Colonic mucosa (tissue), 4 donors: ENCODE measurements around the gene DEFB119. TPM values are rescaled to one million over a fixed set of nuclear protein-coding genes. Genes with fewer than 3 reads are reported as not detected.

Experiments
- DNase-seq: peaks from one replicate; pipeline ENCODE4 v3.0.0-alpha.2; 2020
- H3K27ac ChIP-seq: fragments of 200-600 bp; one replicate; pipeline ENCODE4 v1.8.0; 2021
- H3K27me3 ChIP-seq: fragments of 200-600 bp; one replicate; pipeline ENCODE4 v1.8.0; 2021
- H3K36me3 ChIP-seq: fragments of 200-600 bp; one replicate; pipeline ENCODE4 v1.8.0; 2021
- H3K4me1 ChIP-seq: fragments of 200-600 bp; one replicate; pipeline ENCODE4 v1.8.0; 2021; ENCODE audit warnings: mild to moderate bottlenecking
- H3K4me3 ChIP-seq: fragments of 200-600 bp; one replicate; pipeline ENCODE4 v1.8.0; 2021
- H3K9ac ChIP-seq, 2 donors: one replicate each; pipeline ENCODE4 v1.7.0; 2013; ENCODE audit warnings: control low read depth in 2 of 2, low read depth in 2 of 2, low read length in 2 of 2
- H3K9me3 ChIP-seq: fragments of 200-600 bp; one replicate; pipeline ENCODE4 v1.8.0; 2021
- intact Hi-C: fragments of 100-400 bp; cut with DNase I; formaldehyde crosslinking; loops from one replicate; pipeline ENCODE4 v1.14.1; 2022
- total RNA-seq, 2 donors: library from RNA; stranded (reverse); fragmentation: NEBNext Ultra II Directional in 1 of 2; extraction: Animal tissue kit (Norgen Biotek cat#: 25700) in 1 of 2; gene quantifications; one replicate each; pipeline ENCODE4 v1.2.1, GENCODE V29; 2021
- TF ChIP-seq, protein P1 (sequence below): fragments of 200-600 bp; IDR thresholded peaks from one replicate; pipeline ENCODE4 v1.8.0; 2022; ENCODE audit warnings: antibody characterized with exemption, mild to moderate bottlenecking
- donor health status: healthy.
- donor health status: DM: no; HTN: no; CAD: no.
- donor health status: DM: no; HTN: no; CAD: no.

The DEFB119 gene
- total RNA-seq, 2 donors from 2014 or later: not detected

DNA sequence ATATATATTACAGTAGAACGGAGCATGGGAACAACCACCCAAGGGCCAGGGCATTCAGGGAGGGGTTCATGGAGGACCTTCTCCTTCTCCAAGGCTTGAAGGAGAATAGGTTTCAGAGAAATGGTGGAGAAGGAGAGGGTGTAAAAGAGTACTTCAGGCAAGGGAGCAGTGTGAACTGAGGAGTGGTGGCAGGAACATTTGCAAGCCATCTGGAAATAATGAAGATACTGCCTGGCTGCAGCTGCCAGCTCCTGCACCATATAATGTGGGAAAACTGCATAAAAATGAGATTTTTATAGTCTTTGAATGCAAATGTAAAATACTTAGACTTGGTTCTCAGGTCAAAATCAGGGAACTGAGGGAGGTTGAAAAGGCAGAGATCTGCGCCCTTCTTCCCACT, 25.3 kb upstream of the DEFB119 start:
- no peak overlapping the region for H3K9ac ChIP-seq
- H3K36me3 ChIP-seq: no peaks in the 10 kb centered on the region
- H3K4me1 ChIP-seq: no peaks in the 10 kb centered on the region
- H3K27me3 ChIP-seq: no peaks in the 10 kb centered on the region
- no peak overlapping the region for H3K27ac ChIP-seq
- DNase-seq: no peak
- no peak overlapping the region for H3K4me3 ChIP-seq
- TF ChIP-seq, protein P1, sequence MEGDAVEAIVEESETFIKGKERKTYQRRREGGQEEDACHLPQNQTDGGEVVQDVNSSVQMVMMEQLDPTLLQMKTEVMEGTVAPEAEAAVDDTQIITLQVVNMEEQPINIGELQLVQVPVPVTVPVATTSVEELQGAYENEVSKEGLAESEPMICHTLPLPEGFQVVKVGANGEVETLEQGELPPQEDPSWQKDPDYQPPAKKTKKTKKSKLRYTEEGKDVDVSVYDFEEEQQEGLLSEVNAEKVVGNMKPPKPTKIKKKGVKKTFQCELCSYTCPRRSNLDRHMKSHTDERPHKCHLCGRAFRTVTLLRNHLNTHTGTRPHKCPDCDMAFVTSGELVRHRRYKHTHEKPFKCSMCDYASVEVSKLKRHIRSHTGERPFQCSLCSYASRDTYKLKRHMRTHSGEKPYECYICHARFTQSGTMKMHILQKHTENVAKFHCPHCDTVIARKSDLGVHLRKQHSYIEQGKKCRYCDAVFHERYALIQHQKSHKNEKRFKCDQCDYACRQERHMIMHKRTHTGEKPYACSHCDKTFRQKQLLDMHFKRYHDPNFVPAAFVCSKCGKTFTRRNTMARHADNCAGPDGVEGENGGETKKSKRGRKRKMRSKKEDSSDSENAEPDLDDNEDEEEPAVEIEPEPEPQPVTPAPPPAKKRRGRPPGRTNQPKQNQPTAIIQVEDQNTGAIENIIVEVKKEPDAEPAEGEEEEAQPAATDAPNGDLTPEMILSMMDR: no peak
- intact Hi-C loops: no loop called here
- no peaks in the 10 kb centered on the region for H3K9me3 ChIP-seq

DNA sequence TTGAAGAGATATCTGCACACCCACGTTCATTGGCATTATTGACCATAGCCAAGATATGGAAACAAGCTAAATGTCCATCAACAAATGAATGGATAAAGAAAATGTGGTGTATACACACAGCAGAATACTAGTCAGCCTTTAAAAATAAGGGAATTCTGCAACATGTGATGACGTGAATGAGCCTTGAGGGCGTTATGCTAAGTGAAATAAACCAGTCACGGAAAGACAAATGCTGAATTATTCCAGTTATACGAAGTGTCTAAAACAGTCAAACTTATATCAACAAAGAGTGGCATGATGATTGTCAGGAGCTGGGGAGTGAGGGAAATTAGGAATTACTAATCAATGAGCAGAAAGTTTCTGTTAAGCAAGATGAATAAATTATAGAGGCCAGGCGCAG, 24.0 kb upstream of the DEFB119 start:
- no peak overlapping the region for H3K9ac ChIP-seq
- H3K9me3 ChIP-seq: no peaks in the 10 kb centered on the region
- no peak for DNase-seq
- H3K4me1 ChIP-seq: no peaks in the 10 kb centered on the region
- H3K4me3 ChIP-seq: no peak overlapping the region
- intact Hi-C loops: no loop called here
- TF ChIP-seq, protein P1: no peak
- H3K36me3 ChIP-seq: no peaks in the 10 kb centered on the region
- H3K27me3 ChIP-seq: no peaks in the 10 kb centered on the region
- H3K27ac ChIP-seq: no peak overlapping the region

DNA sequence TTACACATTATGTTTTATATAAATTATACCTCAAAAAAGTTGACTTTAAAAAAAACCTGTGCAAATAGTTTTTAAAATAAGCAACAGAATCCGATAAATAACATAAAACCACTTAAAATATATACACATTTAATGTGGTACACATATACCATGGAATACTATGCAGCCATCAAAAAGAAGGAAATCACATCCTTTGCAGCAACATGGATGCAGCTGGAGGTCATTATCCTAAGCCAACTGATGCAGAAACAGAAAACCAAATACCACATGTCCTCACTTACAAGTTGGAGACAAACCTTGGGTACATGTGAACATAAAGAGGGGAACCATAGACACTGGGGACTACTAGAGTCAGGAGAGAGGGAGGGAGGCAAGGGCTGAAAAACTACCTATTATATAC, 19.6 kb upstream of the DEFB119 start:
- intact Hi-C loops: no loop called here
- H3K9ac ChIP-seq: no peak overlapping the region
- no peaks in the 10 kb centered on the region for H3K4me1 ChIP-seq
- no peaks in the 10 kb centered on the region for H3K27me3 ChIP-seq
- H3K36me3 ChIP-seq: no peaks in the 10 kb centered on the region
- H3K27ac ChIP-seq: no peak overlapping the region
- no peaks in the 10 kb centered on the region for H3K9me3 ChIP-seq
- no peak for DNase-seq
- H3K4me3 ChIP-seq: no peak overlapping the region
- TF ChIP-seq, protein P1: no peak

DNA sequence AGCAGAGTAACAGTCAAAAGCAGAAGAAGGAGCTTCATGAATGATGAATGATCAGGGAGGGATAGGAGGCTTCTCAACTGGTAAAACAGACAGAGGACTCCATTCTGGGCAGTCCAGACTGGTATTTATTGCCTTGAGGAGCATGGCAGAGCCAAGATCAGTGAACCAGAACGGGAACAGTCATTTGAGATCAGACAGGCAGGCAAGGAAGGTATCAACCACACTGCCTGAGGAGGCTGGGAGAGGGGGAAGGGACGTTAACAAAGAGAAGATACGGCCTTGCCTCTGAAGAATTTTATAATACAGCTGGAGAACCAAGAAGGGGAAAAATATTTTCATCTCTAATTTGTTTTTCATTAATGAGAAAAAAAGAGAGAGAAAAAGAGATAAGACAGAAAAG, 15.7 kb upstream of the DEFB119 start, which contains the start of gene DEFB121:
Gene DEFB121 (minus strand): TSS at position 101 of the 400 bp plus-strand sequence. CDS start 63 bp downstream, at position 38.
- no peak for DNase-seq
- no peaks in the 10 kb centered on the region for H3K36me3 ChIP-seq
- TF ChIP-seq, protein P1: no peak
- intact Hi-C loops: no loop called here
- H3K4me1 ChIP-seq: no peaks in the 10 kb centered on the region
- no peaks in the 10 kb centered on the region for H3K27me3 ChIP-seq
- no peak within 1 kb of the TSS for H3K27ac ChIP-seq
- H3K9ac ChIP-seq: no peak within 1 kb of the TSS
- H3K4me3 ChIP-seq: no peak within 1 kb of the TSS
- no peaks in the 10 kb centered on the region for H3K9me3 ChIP-seq

DNA sequence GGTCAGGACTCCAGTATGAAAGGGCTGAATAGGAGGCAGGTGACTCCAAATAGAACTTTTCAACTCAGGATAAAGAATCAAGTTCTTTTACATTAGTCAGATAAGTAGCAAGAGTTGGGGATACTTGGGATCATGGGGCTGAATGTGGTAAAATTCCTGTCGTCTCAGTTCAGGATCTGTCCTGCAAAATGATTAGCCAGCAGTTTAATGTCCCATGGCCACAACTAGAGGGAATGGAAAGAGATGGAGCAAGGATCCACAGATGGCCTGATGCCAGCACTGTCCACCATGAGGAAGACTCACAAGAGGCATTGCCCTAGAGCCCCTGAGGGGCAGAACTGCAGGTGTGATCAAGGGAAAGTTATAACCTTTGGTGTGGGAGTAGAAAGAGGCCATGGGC, 13.5 kb upstream of the DEFB119 start:
- Histone ChIP-seq H3K4me3 (no peak overlapping the region), H3K27me3 (no peaks in the 10 kb centered on the region), H3K27ac (no peak overlapping the region), H3K4me1 (no peaks in the 10 kb centered on the region), H3K9ac (no peak overlapping the region), H3K9me3 (no peaks in the 10 kb centered on the region), H3K36me3 (no peaks in the 10 kb centered on the region)
- no peak for DNase-seq
- TF ChIP-seq, protein P1: no peak
- intact Hi-C loops: no loop called here

DNA sequence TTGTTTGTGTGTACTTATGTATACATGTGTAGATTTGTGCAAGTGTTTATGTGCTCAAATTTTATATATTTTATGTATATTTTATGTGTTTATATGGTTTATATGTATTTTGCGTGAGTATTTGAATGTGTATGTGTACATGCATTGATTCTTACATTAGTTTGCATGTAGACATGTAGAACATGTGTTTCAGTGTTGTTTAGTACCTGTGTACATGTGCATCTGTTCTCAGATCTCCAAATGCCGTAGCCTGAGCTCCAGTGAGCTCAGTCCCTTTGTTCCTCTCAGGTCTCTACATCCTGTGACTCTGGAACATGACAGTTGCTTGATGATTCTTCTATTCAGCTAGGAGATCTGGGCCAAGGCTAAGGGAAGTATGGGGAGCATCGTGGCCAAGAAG, 4.5 kb upstream of the DEFB119 start:
- Histone ChIP-seq H3K4me3 (no peak overlapping the region), H3K9me3 (no peaks in the 10 kb centered on the region), H3K27me3 (no peaks in the 10 kb centered on the region), H3K36me3 (no peaks in the 10 kb centered on the region), H3K4me1 (no peaks in the 10 kb centered on the region), H3K27ac (no peak overlapping the region), H3K9ac (no peak overlapping the region)
- DNase-seq: no peak
- TF ChIP-seq, protein P1: no peak
- intact Hi-C loops: no loop called here
